SU-DHL-6 (cell line): ENCODE results near the gene ALS2.

ENCODE experiments used
- CTCF ChIP-seq: fragments of 200-600 bp; sonication (generic); IDR thresholded peaks from one replicate; pipeline ENCODE4 v1.5.1; 2017; ENCODE audit warnings: antibody characterized with exemption, mild to moderate bottlenecking, low read length, moderate library complexity; ENCODE audit not compliant: insufficient read depth, poor library complexity, severe bottlenecking
- EZH2phosphoT487 ChIP-seq: fragments of 200-600 bp; sonication (generic), shearing (Covaris generic); conservative IDR thresholded peaks from 2 replicates; pipeline ENCODE4 v1.6.1; 2018; ENCODE audit warnings: mild to moderate bottlenecking, antibody characterized with exemption, low read length, moderate library complexity, mixed read lengths

GRCh38 chr2:201769666-201770373 lies 10.9 kb downstream of the ALS2 start:
- TF ChIP-seq CTCF (no peak), EZH2phosphoT487 (no peak)
